Chondrocyte (in vitro differentiated cells): Measurements from ENCODE around the gene C12orf43. TPM values are rescaled to one million over a fixed set of nuclear protein-coding genes. Genes with fewer than 3 reads are reported as not detected.

Experiments
- DNase-seq: peaks from one replicate; pipeline ENCODE4 v3.0.0; 2021; ENCODE audit warnings: mixed read lengths, low spot score
- H3K27ac Mint-ChIP-seq: one replicate; pipeline ENCODE4 v1.8.0; 2021; ENCODE audit warnings: mild to moderate bottlenecking, moderate library complexity, mixed read lengths; ENCODE audit not compliant: unreplicated experiment
- H3K27me3 Mint-ChIP-seq: 2 replicates; pipeline ENCODE4 v1.8.0; 2021; ENCODE audit warnings: low read depth, mixed read lengths
- H3K36me3 Mint-ChIP-seq: 2 replicates; pipeline ENCODE4 v1.8.0; 2021; ENCODE audit warnings: low read depth, mixed read lengths
- H3K4me1 Mint-ChIP-seq: 2 replicates; pipeline ENCODE4 v1.8.0; 2021; ENCODE audit warnings: low read depth, mild to moderate bottlenecking, mixed read lengths
- H3K4me3 Mint-ChIP-seq: one replicate; pipeline ENCODE4 v1.8.0; 2021; ENCODE audit warnings: mild to moderate bottlenecking, moderate library complexity, mixed read lengths; ENCODE audit not compliant: unreplicated experiment
- H3K9me3 Mint-ChIP-seq: 2 replicates; pipeline ENCODE4 v1.8.0; 2021; ENCODE audit warnings: low read depth, mixed read lengths
- total RNA-seq: library from RNA; stranded (reverse); gene quantifications from 3 replicates; pipeline ENCODE4 v1.2.1, GENCODE V29; 2021
- TF ChIP-seq, protein P1 (sequence below): fragments of 200-600 bp; sonication (generic); IDR thresholded peaks from 2 replicates; pipeline ENCODE4 v1.5.0; 2021; ENCODE audit warnings: antibody characterized with exemption, mild to moderate bottlenecking, moderate library complexity

Gene C12orf43
- total RNA-seq, 1 donor from 2014 or later: 14.1 TPM

- H3K27me3 Mint-ChIP-seq: no peaks in the 10 kb centered on the region
- TF ChIP-seq, protein P1, sequence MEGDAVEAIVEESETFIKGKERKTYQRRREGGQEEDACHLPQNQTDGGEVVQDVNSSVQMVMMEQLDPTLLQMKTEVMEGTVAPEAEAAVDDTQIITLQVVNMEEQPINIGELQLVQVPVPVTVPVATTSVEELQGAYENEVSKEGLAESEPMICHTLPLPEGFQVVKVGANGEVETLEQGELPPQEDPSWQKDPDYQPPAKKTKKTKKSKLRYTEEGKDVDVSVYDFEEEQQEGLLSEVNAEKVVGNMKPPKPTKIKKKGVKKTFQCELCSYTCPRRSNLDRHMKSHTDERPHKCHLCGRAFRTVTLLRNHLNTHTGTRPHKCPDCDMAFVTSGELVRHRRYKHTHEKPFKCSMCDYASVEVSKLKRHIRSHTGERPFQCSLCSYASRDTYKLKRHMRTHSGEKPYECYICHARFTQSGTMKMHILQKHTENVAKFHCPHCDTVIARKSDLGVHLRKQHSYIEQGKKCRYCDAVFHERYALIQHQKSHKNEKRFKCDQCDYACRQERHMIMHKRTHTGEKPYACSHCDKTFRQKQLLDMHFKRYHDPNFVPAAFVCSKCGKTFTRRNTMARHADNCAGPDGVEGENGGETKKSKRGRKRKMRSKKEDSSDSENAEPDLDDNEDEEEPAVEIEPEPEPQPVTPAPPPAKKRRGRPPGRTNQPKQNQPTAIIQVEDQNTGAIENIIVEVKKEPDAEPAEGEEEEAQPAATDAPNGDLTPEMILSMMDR: no peak
- peaks cover 19% of the 10 kb centered on the region for H3K36me3 Mint-ChIP-seq
- no peak overlapping the region for H3K27ac Mint-ChIP-seq
- DNase-seq: no peak
- peaks cover 17% of the 10 kb centered on the region for H3K4me1 Mint-ChIP-seq
- no peak overlapping the region for H3K4me3 Mint-ChIP-seq
- no peaks in the 10 kb centered on the region for H3K9me3 Mint-ChIP-seq
These were observed 15.2 kb downstream of the C12orf43 start for GRCh38 chr12:121001060-121001459.

DNA sequence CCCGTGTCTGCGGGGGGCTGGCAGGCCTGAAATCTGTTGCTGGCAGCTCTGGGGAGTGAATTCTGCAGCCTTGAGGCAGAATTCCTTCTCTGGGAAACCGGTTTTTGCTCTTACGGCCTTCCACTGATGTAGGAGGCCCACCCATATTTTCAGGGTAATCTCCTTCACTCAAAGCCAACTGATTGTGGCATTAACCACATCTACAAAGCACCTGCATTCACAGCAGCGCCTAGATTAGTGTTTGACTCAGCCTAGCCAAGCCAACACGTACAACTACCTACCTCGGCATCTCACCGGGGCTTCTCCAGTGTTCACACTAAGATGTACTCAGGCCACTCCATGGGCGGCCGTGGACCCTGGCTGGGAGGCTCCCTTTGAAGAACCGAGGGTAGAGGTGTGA, 15.8 kb downstream of the C12orf43 start:
- no peak for DNase-seq
- peaks cover 19% of the 10 kb centered on the region for H3K36me3 Mint-ChIP-seq
- H3K9me3 Mint-ChIP-seq: no peaks in the 10 kb centered on the region
- no peak overlapping the region for H3K27ac Mint-ChIP-seq
- peaks cover 17% of the 10 kb centered on the region for H3K4me1 Mint-ChIP-seq
- TF ChIP-seq, protein P1: no peak
- H3K27me3 Mint-ChIP-seq: peaks cover 2% of the 10 kb centered on the region
- H3K4me3 Mint-ChIP-seq: no peak overlapping the region

- Mint-ChIP-seq H3K4me1 (peaks cover 17% of the 10 kb centered on the region), H3K27me3 (peaks cover 13% of the 10 kb centered on the region), H3K36me3 (peaks cover 12% of the 10 kb centered on the region), H3K4me3 (no peak overlapping the region), H3K9me3 (peaks cover 7% of the 10 kb centered on the region), H3K27ac (peak overlapping the region; percentile 49)
- no peak for DNase-seq
- TF ChIP-seq, protein P1: no peak
These were observed 16.8 kb downstream of the C12orf43 start for GRCh38 chr12:120999191-121000120.

DNA sequence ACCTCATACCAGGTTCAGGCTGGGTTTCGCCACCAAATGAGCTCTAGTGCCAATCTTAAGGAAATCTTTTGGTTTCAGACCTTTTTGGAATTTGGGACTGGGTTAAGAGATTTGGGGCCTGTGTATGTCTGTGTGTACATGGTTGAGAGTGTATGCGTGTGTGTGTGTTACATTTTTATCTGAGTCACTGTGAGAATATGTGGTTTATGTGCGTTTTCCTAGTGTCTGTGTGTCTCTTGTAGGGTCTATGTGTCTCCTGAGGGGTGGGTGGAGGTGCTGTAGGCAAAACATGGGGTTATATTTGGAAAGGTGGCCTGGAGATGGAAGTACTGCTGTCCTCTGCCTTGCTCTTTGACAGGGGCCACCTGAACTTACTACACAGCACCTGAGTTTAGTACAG, 17.9 kb downstream of the C12orf43 start:
- Mint-ChIP-seq H3K4me3 (no peak overlapping the region), H3K27ac (no peak overlapping the region), H3K9me3 (peaks cover 7% of the 10 kb centered on the region), H3K27me3 (peaks cover 17% of the 10 kb centered on the region), H3K4me1 (peaks cover 17% of the 10 kb centered on the region), H3K36me3 (peaks cover 7% of the 10 kb centered on the region)
- TF ChIP-seq, protein P1: no peak
- no peak for DNase-seq

DNA sequence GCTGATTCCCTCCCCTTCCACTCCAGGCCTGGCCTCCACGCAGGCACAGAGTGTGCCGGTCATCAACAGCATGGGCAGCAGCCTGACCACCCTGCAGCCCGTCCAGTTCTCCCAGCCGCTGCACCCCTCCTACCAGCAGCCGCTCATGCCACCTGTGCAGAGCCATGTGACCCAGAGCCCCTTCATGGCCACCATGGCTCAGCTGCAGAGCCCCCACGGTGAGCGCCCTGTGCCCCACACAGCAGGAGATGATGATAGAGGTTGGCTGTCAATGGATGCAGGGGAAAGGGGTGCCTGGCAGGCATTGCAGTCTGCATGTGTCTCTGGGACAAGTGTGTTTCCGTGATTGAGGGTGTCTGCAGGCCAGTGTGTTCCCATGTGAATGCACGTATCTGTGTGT, 18.8 kb downstream of the C12orf43 start:
- DNase-seq: peak; percentile 66
- peaks cover 7% of the 10 kb centered on the region for H3K9me3 Mint-ChIP-seq
- peaks cover 2% of the 10 kb centered on the region for H3K36me3 Mint-ChIP-seq
- no peak overlapping the region for H3K27ac Mint-ChIP-seq
- H3K27me3 Mint-ChIP-seq: peaks cover 25% of the 10 kb centered on the region
- H3K4me1 Mint-ChIP-seq: peaks cover 17% of the 10 kb centered on the region
- no peak overlapping the region for H3K4me3 Mint-ChIP-seq
- TF ChIP-seq, protein P1: no peak
